Central memory CD8-positive, alpha-beta T cell (primary cell): ENCODE measurements around the gene VSIG10.
A peak's percentile ranks its signal among the peaks of the same experiment; 100 is the strongest.
"Not testable (repeated sequence)": the region's sequence is repeated elsewhere in the genome, so short reads cannot be mapped to it uniquely, and the experiment has no call there.

Experiments
- ATAC-seq: fragments of 150-1000 bp; cut with Tn5 transposase; replicated peaks from 2 replicates; pipeline ENCODE4 v1.10.0; 2022; ENCODE audit warnings: mild to moderate bottlenecking, moderate FRiP score, moderate number of reproducible peaks; ENCODE audit not compliant: poor library complexity, severe bottlenecking; ENCODE audit errors: extremely low read depth
- DNase-seq, 2 donors: peaks; one replicate each; pipeline ENCODE4 v3.0.0; 2021; ENCODE audit warnings: low spot score in 2 of 2
- H3K27ac Mint-ChIP-seq: one replicate; pipeline ENCODE4 v1.8.0; 2022; ENCODE audit warnings: low read depth, mild to moderate bottlenecking, moderate library complexity, mixed read lengths
- H3K27me3 Mint-ChIP-seq: one replicate; pipeline ENCODE4 v1.8.0; 2022; ENCODE audit warnings: mixed read lengths
- H3K36me3 Mint-ChIP-seq: one replicate; pipeline ENCODE4 v1.8.0; 2022; ENCODE audit warnings: mild to moderate bottlenecking, moderate library complexity, mixed read lengths; ENCODE audit not compliant: insufficient read depth
- H3K4me1 Mint-ChIP-seq: one replicate; pipeline ENCODE4 v1.8.0; 2022; ENCODE audit warnings: mixed read lengths
- H3K4me3 Mint-ChIP-seq: one replicate; pipeline ENCODE4 v1.8.0; 2022; ENCODE audit warnings: mild to moderate bottlenecking, moderate library complexity, mixed read lengths
- H3K9me3 Mint-ChIP-seq: one replicate; pipeline ENCODE4 v1.8.0; 2022; ENCODE audit warnings: mixed read lengths

The VSIG10 gene

DNA sequence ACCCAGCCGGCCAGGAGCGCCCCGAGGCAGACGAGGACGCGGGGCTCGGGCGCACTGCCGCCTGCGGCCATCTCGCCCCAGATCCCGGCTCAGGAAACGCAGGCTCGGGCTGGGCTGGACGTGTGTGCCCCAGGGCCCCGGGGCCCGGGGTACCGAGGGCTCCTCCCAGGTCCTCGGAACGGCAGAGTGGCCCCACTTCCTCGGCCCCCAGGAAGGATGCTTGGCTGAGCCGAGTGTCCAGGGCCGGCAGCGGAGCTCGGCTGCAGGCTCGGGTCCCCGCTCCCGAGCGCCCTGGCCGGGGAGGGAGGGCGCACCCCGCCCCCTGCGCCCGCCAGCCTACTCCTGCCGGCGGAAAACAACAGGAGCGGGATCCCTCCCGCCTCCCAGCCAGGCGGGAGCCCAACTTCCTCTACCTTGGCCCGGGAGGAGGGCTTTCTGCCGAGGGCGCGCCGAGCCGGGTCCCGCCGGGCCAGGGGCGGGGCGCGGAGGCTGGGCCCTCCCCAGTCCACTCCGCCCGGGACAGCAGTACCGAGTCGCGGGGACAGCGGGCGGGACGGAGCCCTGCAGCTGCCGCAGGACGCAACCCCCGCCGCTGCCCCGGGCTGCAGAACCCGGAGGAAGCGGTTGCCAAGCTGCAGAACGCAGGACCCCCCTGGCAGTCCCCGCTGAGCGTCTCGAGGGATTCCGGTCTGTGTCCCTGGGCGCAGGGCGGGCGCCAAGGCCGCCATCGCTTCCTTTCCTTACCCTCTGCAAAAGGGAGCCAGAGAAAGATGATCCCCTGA lies at the start of gene VSIG10:
Gene VSIG10, minus strand, starts transcription at position 411 of the 782 bp plus-strand sequence. Its CDS starts 340 bp downstream, at position 71.
- H3K27ac Mint-ChIP-seq = peak within 1 kb of the TSS; percentile 41
- H3K4me1 Mint-ChIP-seq = peaks cover 11% of the 10 kb centered on the region
- ATAC-seq (peak; percentile 64), DNase-seq (no peak)
- H3K36me3 Mint-ChIP-seq = no peaks in the 10 kb centered on the region
- peaks cover 21% of the 10 kb centered on the region for H3K27me3 Mint-ChIP-seq
- peak within 1 kb of the TSS; percentile 84 for H3K4me3 Mint-ChIP-seq
- no peaks in the 10 kb centered on the region for H3K9me3 Mint-ChIP-seq

DNA sequence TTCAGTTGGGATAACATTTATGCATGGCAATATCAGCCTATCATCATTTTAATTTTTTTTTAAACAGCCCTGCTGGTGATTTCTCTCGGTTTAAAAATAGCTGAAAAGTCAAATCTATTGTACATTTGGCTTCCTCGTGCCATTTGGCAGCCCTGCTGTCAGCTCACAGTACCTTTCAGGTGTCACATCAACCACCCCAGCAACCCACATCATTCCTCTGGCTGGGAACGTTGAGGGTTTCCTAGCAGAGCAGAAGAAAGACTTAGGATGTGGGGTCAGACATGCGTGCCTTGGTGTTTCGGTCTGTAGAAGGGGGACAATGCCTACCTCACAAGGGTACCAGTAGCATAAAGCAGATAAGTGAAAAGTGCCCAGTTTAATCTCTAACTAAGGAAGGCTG lies 47.9 kb upstream of the VSIG10 start:
- peaks cover 45% of the 10 kb centered on the region for H3K36me3 Mint-ChIP-seq
- ATAC-seq = no peak
- H3K9me3 Mint-ChIP-seq = no peaks in the 10 kb centered on the region
- H3K27ac Mint-ChIP-seq = no peak overlapping the region
- H3K27me3 Mint-ChIP-seq = no peaks in the 10 kb centered on the region
- no peak overlapping the region for H3K4me3 Mint-ChIP-seq
- DNase-seq = no peak
- H3K4me1 Mint-ChIP-seq = peaks cover 7% of the 10 kb centered on the region

DNA sequence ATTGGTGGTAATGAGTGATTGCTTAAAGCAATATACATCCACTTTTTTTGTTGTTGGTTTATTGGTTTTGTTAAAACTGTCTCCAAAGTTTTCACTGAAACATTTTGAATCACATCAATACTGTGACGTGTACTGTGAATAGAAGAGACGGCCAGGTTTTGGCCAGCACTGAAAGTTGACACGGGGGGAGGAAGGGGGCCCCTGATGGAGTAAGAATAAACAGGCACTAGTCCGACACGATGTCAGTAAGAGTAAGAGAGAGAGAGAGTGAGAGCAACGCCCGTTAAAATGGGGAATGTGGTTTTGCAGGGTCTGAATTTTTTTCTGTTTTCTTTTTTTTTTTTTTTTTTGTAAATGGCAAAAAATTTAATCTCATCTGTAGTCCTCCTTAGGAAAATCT lies 46.8 kb upstream of the VSIG10 start:
- ATAC-seq (no peak), DNase-seq (no peak)
- Mint-ChIP-seq H3K27me3 (no peaks in the 10 kb centered on the region), H3K4me3 (no peak overlapping the region), H3K36me3 (peaks cover 51% of the 10 kb centered on the region), H3K27ac (peak overlapping the region; percentile 85), H3K4me1 (peaks cover 7% of the 10 kb centered on the region), H3K9me3 (no peaks in the 10 kb centered on the region)

- ATAC-seq = no peak
- no peak overlapping the region for H3K4me3 Mint-ChIP-seq
- H3K4me1 Mint-ChIP-seq = peaks cover 20% of the 10 kb centered on the region
- H3K9me3 Mint-ChIP-seq = no peaks in the 10 kb centered on the region
- no peaks in the 10 kb centered on the region for H3K27me3 Mint-ChIP-seq
- DNase-seq = no peak
- peak overlapping the region; percentile 84 for H3K27ac Mint-ChIP-seq
- peaks cover 68% of the 10 kb centered on the region for H3K36me3 Mint-ChIP-seq
Measured at GRCh38 chr12:118148287-118148686, 44.5 kb upstream of the VSIG10 start.

- H3K36me3 Mint-ChIP-seq = peaks cover 74% of the 10 kb centered on the region
- H3K9me3 Mint-ChIP-seq = no peaks in the 10 kb centered on the region
- DNase-seq = no peak
- no peak overlapping the region for H3K4me3 Mint-ChIP-seq
- no peak overlapping the region for H3K27ac Mint-ChIP-seq
- H3K4me1 Mint-ChIP-seq = peaks cover 25% of the 10 kb centered on the region
- ATAC-seq = no peak
- H3K27me3 Mint-ChIP-seq = no peaks in the 10 kb centered on the region
Measured at GRCh38 chr12:118145798-118146156, 42.0 kb upstream of the VSIG10 start.

DNA sequence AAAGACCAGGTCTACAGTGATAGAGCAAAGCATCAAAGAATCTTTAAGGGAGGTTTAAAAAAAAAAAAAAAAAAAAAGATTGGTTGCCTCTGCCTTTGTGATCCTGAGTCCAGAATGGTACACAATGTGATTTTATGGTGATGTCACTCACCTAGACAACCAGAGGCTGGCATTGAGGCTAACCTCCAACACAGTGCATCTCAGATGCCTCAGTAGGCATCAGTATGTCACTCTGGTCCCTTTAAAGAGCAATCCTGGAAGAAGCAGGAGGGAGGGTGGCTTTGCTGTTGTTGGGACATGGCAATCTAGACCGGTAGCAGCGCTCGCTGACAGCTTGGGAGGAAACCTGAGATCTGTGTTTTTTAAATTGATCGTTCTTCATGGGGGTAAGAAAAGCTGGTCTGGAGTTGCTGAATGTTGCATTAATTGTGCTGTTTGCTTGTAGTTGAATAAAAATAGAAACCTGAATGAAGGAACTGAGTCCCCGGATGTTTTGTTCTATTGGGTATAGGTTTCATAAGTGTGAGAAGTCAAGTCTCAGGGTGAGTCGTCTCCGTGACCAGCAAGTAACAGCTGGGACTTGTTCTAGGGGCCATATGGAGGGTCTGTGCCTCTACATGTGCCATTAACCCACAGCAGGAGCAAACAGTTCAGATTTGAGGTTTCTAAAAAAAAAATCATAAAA lies 41.4 kb upstream of the VSIG10 start:
- peak overlapping the region; percentile 61 for H3K27ac Mint-ChIP-seq
- peaks cover 76% of the 10 kb centered on the region for H3K36me3 Mint-ChIP-seq
- H3K9me3 Mint-ChIP-seq = no peaks in the 10 kb centered on the region
- H3K4me3 Mint-ChIP-seq = no peak overlapping the region
- no peak for DNase-seq
- peaks cover 25% of the 10 kb centered on the region for H3K4me1 Mint-ChIP-seq
- ATAC-seq = no peak
- H3K27me3 Mint-ChIP-seq = no peaks in the 10 kb centered on the region

DNA sequence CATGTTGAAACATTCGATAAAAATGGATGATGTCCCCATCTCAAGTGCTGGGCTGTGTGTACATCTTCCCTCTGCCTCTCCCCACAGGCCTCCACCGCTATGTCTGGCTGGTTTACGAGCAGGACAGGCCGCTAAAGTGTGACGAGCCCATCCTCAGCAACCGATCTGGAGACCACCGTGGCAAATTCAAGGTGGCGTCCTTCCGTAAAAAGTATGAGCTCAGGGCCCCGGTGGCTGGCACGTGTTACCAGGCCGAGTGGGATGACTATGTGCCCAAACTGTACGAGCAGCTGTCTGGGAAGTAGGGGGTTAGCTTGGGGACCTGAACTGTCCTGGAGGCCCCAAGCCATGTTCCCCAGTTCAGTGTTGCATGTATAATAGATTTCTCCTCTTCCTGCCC lies 40.7 kb upstream of the VSIG10 start:
- DNase-seq (no peak), ATAC-seq (no peak)
- Mint-ChIP-seq H3K36me3 (peaks cover 71% of the 10 kb centered on the region), H3K4me3 (no peak overlapping the region), H3K4me1 (peaks cover 25% of the 10 kb centered on the region), H3K27ac (peak overlapping the region; percentile 61), H3K27me3 (no peaks in the 10 kb centered on the region), H3K9me3 (no peaks in the 10 kb centered on the region)

DNA sequence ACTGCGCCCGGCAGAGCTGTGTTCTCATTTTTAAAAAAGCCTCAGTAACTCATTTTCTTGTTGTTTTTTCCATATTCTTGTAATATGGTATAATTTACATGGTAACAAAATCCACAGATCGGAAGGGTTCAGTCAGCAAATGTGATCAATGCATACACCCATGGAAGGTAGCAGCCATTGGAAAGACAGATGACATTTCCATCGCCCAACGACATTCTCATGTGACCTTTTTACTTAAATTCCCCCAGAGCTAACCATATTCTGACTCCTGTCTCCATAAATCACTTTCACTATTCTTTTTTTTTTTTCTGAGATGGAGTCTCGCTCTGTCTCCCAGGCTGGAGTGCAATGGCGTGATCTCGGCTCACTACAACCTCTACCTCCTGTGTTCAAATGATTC lies 37.0 kb upstream of the VSIG10 start:
- peaks cover 33% of the 10 kb centered on the region for H3K4me1 Mint-ChIP-seq
- DNase-seq (no peak), ATAC-seq (no peak)
- H3K27ac Mint-ChIP-seq = no peak overlapping the region
- peaks cover 52% of the 10 kb centered on the region for H3K36me3 Mint-ChIP-seq
- H3K27me3 Mint-ChIP-seq = no peaks in the 10 kb centered on the region
- no peaks in the 10 kb centered on the region for H3K9me3 Mint-ChIP-seq
- H3K4me3 Mint-ChIP-seq = no peak overlapping the region

- DNase-seq = no peak
- Mint-ChIP-seq H3K4me3 (peak overlapping the region; percentile 90), H3K36me3 (peaks cover 28% of the 10 kb centered on the region), H3K27me3 (no peaks in the 10 kb centered on the region), H3K27ac (peak overlapping the region; percentile 91), H3K4me1 (peaks cover 26% of the 10 kb centered on the region), H3K9me3 (no peaks in the 10 kb centered on the region)
- ATAC-seq = no peak
Measured at GRCh38 chr12:118137148-118137678, 33.4 kb upstream of the VSIG10 start.

DNA sequence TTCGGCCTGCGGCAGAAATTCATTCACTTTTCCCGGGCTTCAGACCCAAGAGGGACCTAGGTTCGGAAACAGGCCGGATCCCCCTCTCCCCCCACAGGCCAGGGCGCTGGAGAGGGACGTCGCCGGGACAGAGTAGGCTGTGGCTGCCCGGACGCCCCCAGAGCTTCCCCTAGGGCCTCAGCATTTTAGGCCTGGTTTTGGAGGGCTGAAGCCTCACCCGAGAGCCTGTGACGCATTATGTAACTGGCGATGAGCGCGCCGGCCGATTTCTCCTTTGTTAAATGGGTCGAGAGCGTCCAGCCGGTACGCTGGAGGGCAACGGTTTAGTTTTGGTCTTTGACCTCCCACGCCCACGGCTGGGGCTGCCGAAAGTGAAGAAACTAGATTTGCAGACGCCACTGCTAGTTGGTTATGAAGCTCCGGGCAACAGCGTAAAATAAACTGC lies 32.8 kb upstream of the VSIG10 start:
- peaks cover 23% of the 10 kb centered on the region for H3K36me3 Mint-ChIP-seq
- H3K4me1 Mint-ChIP-seq = peaks cover 26% of the 10 kb centered on the region
- H3K9me3 Mint-ChIP-seq = no peaks in the 10 kb centered on the region
- peak; percentile 34 for ATAC-seq
- DNase-seq = peak; percentile 15 to 18
- H3K27ac Mint-ChIP-seq = peak overlapping the region; percentile 91
- H3K4me3 Mint-ChIP-seq = peak overlapping the region; percentile 90
- no peaks in the 10 kb centered on the region for H3K27me3 Mint-ChIP-seq

DNA sequence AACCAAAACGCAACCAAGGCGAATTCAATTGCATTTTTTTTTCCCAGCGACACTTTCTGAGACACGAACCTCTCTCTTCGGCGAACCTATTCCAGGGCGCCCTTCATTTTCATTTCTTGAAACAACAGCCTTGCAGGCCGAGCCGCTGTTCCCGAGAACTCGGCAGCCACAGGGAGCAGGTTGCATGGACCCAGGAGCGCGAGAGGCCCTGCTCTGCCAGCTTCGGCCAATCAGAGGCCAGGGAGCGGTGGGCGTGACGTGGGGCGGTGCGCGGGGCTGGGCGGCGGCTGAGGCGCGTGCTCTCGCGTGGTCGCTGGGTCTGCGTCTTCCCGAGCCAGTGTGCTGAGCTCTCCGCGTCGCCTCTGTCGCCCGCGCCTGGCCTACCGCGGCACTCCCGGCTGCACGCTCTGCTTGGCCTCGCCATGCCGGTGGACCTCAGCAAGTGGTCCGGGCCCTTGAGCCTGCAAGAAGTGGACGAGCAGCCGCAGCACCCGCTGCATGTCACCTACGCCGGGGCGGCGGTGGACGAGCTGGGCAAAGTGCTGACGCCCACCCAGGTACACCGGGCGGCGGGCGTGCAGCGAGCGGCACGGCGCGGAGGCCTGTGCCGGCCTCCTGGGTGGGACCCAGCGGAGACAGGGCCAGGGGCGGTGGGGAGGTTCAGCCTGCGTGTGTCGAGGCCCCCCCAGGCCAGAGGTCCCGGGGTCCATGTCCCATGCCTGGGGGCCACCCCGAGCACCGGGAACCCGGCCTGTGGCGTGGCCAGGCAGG lies 32.2 kb upstream of the VSIG10 start, which contains the start of gene PEBP1:
Gene PEBP1, plus strand, starts transcription at position 337 of the 771 bp plus-strand sequence. Its CDS starts 86 bp downstream, at position 423.
- H3K9me3 Mint-ChIP-seq = no peaks in the 10 kb centered on the region
- H3K4me3 Mint-ChIP-seq = peak within 1 kb of the TSS; percentile 90

GRCh38 chr12:118129436-118129835 lies 25.6 kb upstream of the VSIG10 start:
- not testable (repeated sequence) for H3K27ac Mint-ChIP-seq, H3K4me3 Mint-ChIP-seq, H3K36me3 Mint-ChIP-seq, H3K27me3 Mint-ChIP-seq, H3K9me3 Mint-ChIP-seq, DNase-seq, ATAC-seq, H3K4me1 Mint-ChIP-seq

More for the DNA sequence above, 32.2 kb upstream of the VSIG10 start, which contains the start of gene PEBP1:
- peaks cover 26% of the 10 kb centered on the region for H3K4me1 Mint-ChIP-seq
- no peaks in the 10 kb centered on the region for H3K27me3 Mint-ChIP-seq
- ATAC-seq = peak; percentile 99
- H3K27ac Mint-ChIP-seq = peak within 1 kb of the TSS; percentile 91
- DNase-seq = peak; percentile 87 to 88
- peaks cover 20% of the 10 kb centered on the region for H3K36me3 Mint-ChIP-seq
